Gastroesophageal sphincter (tissue), 4 donors: ENCODE results near the gene LDLRAD4. TPM values are rescaled to one million over a fixed set of nuclear protein-coding genes. Genes with fewer than 3 reads are reported as not detected.

Experiments
- ATAC-seq: fragments of 150-250 bp; one replicate; pipeline ENCODE4 v1.9.1; 2016; ENCODE audit warnings: mild to moderate bottlenecking, moderate library complexity
- H3K27ac ChIP-seq, 4 donors: fragments of 200-600 bp; sonication (generic) in 3 of 4; 1 replicate in 3 of 4; 2 replicates in 1 of 4; pipeline ENCODE4 v1.5.1; 2016 to 2019
- H3K27me3 ChIP-seq: fragments of 200-600 bp; sonication (generic); one replicate; pipeline ENCODE4 v1.5.1; 2019
- H3K36me3 ChIP-seq, 2 donors: fragments of 200-600 bp; sonication (generic); one replicate each; pipeline ENCODE4 v1.5.1; 2019; ENCODE audit warnings: control low read depth in 1 of 2
- H3K4me1 ChIP-seq, 3 donors: fragments of 200-600 bp; sonication (generic); 1 replicate in 2 of 3; 2 replicates in 1 of 3; pipeline ENCODE4 v1.5.1; 2016 to 2019; ENCODE audit warnings: control low read depth in 2 of 3
- H3K4me3 ChIP-seq, 2 donors: fragments of 200-600 bp; sonication (generic); one replicate each; pipeline ENCODE4 v1.5.1; 2019; ENCODE audit warnings: mild to moderate bottlenecking in 1 of 2, moderate library complexity in 1 of 2
- H3K9me3 ChIP-seq, 3 donors: fragments of 200-600 bp; sonication (generic); one replicate each; pipeline ENCODE4 v1.5.1; 2017 to 2019; ENCODE audit warnings: control low read depth in 2 of 3
- CTCF ChIP-seq, 4 experiments: fragments of 200-600 bp in 2 of 4; fragments of 450-650 bp in 2 of 4; sonication (generic) in 1 of 4; IDR thresholded peaks; one replicate each; pipeline ENCODE4 v1.5.1; 2017 to 2019; ENCODE audit warnings: antibody characterized with exemption in 4 of 4, mild to moderate bottlenecking in 2 of 4, moderate library complexity in 2 of 4
- EP300 ChIP-seq: sonication (generic); formaldehyde crosslinking; IDR thresholded peaks from one replicate; pipeline ENCODE4 v1.6.1; 2017; ENCODE audit warnings: antibody characterized with exemption, mild to moderate bottlenecking
- POLR2A ChIP-seq, 2 donors: fragments of 450-650 bp; IDR thresholded peaks; one replicate each; pipeline ENCODE4 v1.6.1; 2017; ENCODE audit warnings: antibody characterized with exemption in 2 of 2, mild to moderate bottlenecking in 2 of 2, moderate library complexity in 1 of 2
- POLR2AphosphoS5 ChIP-seq: sonication (generic); formaldehyde crosslinking; IDR thresholded peaks from one replicate; pipeline ENCODE4 v1.6.1; 2017; ENCODE audit warnings: antibody characterized with exemption
- WGBS, 2 donors: methylation state at CpG; one replicate each; pipeline ENCODE4 v1.1.5; 2018; ENCODE audit warnings: low coverage in 1 of 2; 5-methylcytosine and 5-hydroxymethylcytosine counted together
- total RNA-seq, 4 donors: library from RNA; depleted of rRNA; stranded (reverse); fragments of >200 nt; gene quantifications; one replicate each; pipeline ENCODE4 v1.1.0, GENCODE V29; 2016

Gene LDLRAD4
- total RNA-seq, 4 donors from 2014 or later = 28.1 to 85.9 (median 55.2) TPM

GRCh38 chr18:13480571-13481255, 262.2 kb downstream of the LDLRAD4 start:
- WGBS, 2 donors = 75 to 89% methylated on average over 7 to 8 of the region's 11 CpGs

GRCh38 chr18:13481331-13481730, 262.8 kb downstream of the LDLRAD4 start:
- Histone ChIP-seq H3K4me3 (no peak overlapping the region), H3K4me1 (no peaks in the 10 kb centered on the region), H3K36me3 (peaks cover 0 to 8% of the 10 kb centered on the region in 2 donors), H3K27ac (no peak overlapping the region), H3K27me3 (no peaks in the 10 kb centered on the region), H3K9me3 (no peaks in the 10 kb centered on the region)
- no peak for TF ChIP-seq EP300
- TF ChIP-seq CTCF (IDR thresholded peaks at IDR 0.05) = no peak
- no peak for TF ChIP-seq POLR2AphosphoS5
- no peak for TF ChIP-seq POLR2A (IDR thresholded peaks at IDR 0.05)
- 100% methylated on average over 4 of the region's 11 CpGs; no CpG with 5 or more reads in 1 of the 2 donors for WGBS, 2 donors
- ATAC-seq = no peak

More at GRCh38 chr18:13480571-13481255, 262.2 kb downstream of the LDLRAD4 start:
- no peaks in the 10 kb centered on the region for H3K4me1 ChIP-seq
- no peak for ATAC-seq
- no peak overlapping the region for H3K27ac ChIP-seq
- no peak overlapping the region for H3K4me3 ChIP-seq
- TF ChIP-seq EP300 (no peak), POLR2AphosphoS5 (no peak), CTCF (IDR thresholded peaks at IDR 0.05) (no peak), POLR2A (IDR thresholded peaks at IDR 0.05) (no peak)
- peaks cover 0 to 7% of the 10 kb centered on the region in 2 donors for H3K36me3 ChIP-seq
- H3K27me3 ChIP-seq = no peaks in the 10 kb centered on the region
- no peaks in the 10 kb centered on the region for H3K9me3 ChIP-seq

- no peak overlapping the region for H3K4me3 ChIP-seq
- H3K9me3 ChIP-seq = no peaks in the 10 kb centered on the region
- no peak overlapping the region for H3K27ac ChIP-seq
- WGBS, 2 donors = 90 to 95% methylated on average over 2 to 6 of the region's 14 CpGs
- H3K4me1 ChIP-seq = no peaks in the 10 kb centered on the region
- H3K36me3 ChIP-seq = peaks cover 0 to 15% of the 10 kb centered on the region in 2 donors
- H3K27me3 ChIP-seq = no peaks in the 10 kb centered on the region
- no peak for ATAC-seq
- TF ChIP-seq POLR2AphosphoS5 = no peak
- TF ChIP-seq EP300 = no peak
- TF ChIP-seq POLR2A (IDR thresholded peaks at IDR 0.05) = no peak
- no peak for TF ChIP-seq CTCF (IDR thresholded peaks at IDR 0.05)
Measured at GRCh38 chr18:13481820-13482617, 263.5 kb downstream of the LDLRAD4 start.

- Histone ChIP-seq H3K9me3 (no peaks in the 10 kb centered on the region), H3K27me3 (no peaks in the 10 kb centered on the region), H3K4me3 (no peak overlapping the region), H3K4me1 (no peaks in the 10 kb centered on the region), H3K36me3 (peaks cover 0 to 20% of the 10 kb centered on the region in 2 donors), H3K27ac (no peak overlapping the region)
- no peak for ATAC-seq
- WGBS, 2 donors = 100% methylated on average over 1 of the region's 1 CpG; no CpG with 5 or more reads in 1 of the 2 donors
- TF ChIP-seq POLR2AphosphoS5 = no peak
- TF ChIP-seq EP300 = no peak
- no peak for TF ChIP-seq POLR2A (IDR thresholded peaks at IDR 0.05)
- TF ChIP-seq CTCF (IDR thresholded peaks at IDR 0.05) = no peak
Measured at GRCh38 chr18:13482618-13482945, 264.0 kb downstream of the LDLRAD4 start.
